Mesothelial cell of epicardium (in vitro differentiated cells): ENCODE measurements around the gene FARP2. TPM values are rescaled to one million over a fixed set of nuclear protein-coding genes. Genes with fewer than 3 reads are reported as not detected.

Experiments used
- DNase-seq, 2 experiments: peaks; one replicate each; pipeline ENCODE4 v3.0.0; 2021; ENCODE audit warnings: low spot score in 2 of 2; ENCODE audit not compliant: unreplicated experiment in 2 of 2
- H3K27ac Mint-ChIP-seq: 2 replicates; pipeline ENCODE4 v1.8.0; 2021; ENCODE audit warnings: mixed read lengths
- H3K27me3 Mint-ChIP-seq: 2 replicates; pipeline ENCODE4 v1.8.0; 2021; ENCODE audit warnings: low read depth, mixed read lengths
- H3K36me3 Mint-ChIP-seq: 2 replicates; pipeline ENCODE4 v1.8.0; 2021; ENCODE audit warnings: mixed read lengths
- H3K4me1 Mint-ChIP-seq: 2 replicates; pipeline ENCODE4 v1.8.0; 2021; ENCODE audit warnings: mixed read lengths
- H3K4me3 Mint-ChIP-seq: 2 replicates; pipeline ENCODE4 v1.8.0; 2021; ENCODE audit warnings: mild to moderate bottlenecking, moderate library complexity, mixed read lengths
- H3K9me3 Mint-ChIP-seq: 2 replicates; pipeline ENCODE4 v1.8.0; 2021; ENCODE audit warnings: mixed read lengths
- total RNA-seq: library from RNA; stranded (reverse); gene quantifications from 3 replicates; pipeline ENCODE4 v1.2.1, GENCODE V29; 2021
- TF ChIP-seq, protein P1 (sequence below): fragments of 200-600 bp; sonication (generic); IDR thresholded peaks from one replicate; pipeline ENCODE4 v1.5.0; 2021; ENCODE audit warnings: antibody characterized with exemption; ENCODE audit not compliant: unreplicated experiment

Gene FARP2
- total RNA-seq, 1 donor from 2014 or later: 54.9 TPM

- Mint-ChIP-seq H3K27me3 (no peaks in the 10 kb centered on the region), H3K4me1 (no peaks in the 10 kb centered on the region), H3K4me3 (no peak overlapping the region), H3K27ac (no peak overlapping the region), H3K9me3 (no peaks in the 10 kb centered on the region), H3K36me3 (peaks cover 9% of the 10 kb centered on the region)
- DNase-seq: no peak
- TF ChIP-seq, protein P1, sequence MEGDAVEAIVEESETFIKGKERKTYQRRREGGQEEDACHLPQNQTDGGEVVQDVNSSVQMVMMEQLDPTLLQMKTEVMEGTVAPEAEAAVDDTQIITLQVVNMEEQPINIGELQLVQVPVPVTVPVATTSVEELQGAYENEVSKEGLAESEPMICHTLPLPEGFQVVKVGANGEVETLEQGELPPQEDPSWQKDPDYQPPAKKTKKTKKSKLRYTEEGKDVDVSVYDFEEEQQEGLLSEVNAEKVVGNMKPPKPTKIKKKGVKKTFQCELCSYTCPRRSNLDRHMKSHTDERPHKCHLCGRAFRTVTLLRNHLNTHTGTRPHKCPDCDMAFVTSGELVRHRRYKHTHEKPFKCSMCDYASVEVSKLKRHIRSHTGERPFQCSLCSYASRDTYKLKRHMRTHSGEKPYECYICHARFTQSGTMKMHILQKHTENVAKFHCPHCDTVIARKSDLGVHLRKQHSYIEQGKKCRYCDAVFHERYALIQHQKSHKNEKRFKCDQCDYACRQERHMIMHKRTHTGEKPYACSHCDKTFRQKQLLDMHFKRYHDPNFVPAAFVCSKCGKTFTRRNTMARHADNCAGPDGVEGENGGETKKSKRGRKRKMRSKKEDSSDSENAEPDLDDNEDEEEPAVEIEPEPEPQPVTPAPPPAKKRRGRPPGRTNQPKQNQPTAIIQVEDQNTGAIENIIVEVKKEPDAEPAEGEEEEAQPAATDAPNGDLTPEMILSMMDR: no peak
Measured at GRCh38 chr2:241496003-241496707, 140.1 kb downstream of the FARP2 start.

GRCh38 chr2:241496904-241497877, 141.1 kb downstream of the FARP2 start:
- Mint-ChIP-seq H3K27ac (no peak overlapping the region), H3K9me3 (no peaks in the 10 kb centered on the region), H3K4me3 (no peak overlapping the region), H3K27me3 (no peaks in the 10 kb centered on the region), H3K4me1 (no peaks in the 10 kb centered on the region), H3K36me3 (peaks cover 9% of the 10 kb centered on the region)
- no peak for DNase-seq
- TF ChIP-seq, protein P1: no peak

- Mint-ChIP-seq H3K4me1 (no peaks in the 10 kb centered on the region), H3K27ac (no peak overlapping the region), H3K36me3 (peaks cover 7% of the 10 kb centered on the region), H3K4me3 (no peak overlapping the region), H3K27me3 (no peaks in the 10 kb centered on the region), H3K9me3 (no peaks in the 10 kb centered on the region)
- TF ChIP-seq, protein P1: no peak
- DNase-seq: no peak
Measured at GRCh38 chr2:241498115-241499070, 142.3 kb downstream of the FARP2 start.

DNA sequence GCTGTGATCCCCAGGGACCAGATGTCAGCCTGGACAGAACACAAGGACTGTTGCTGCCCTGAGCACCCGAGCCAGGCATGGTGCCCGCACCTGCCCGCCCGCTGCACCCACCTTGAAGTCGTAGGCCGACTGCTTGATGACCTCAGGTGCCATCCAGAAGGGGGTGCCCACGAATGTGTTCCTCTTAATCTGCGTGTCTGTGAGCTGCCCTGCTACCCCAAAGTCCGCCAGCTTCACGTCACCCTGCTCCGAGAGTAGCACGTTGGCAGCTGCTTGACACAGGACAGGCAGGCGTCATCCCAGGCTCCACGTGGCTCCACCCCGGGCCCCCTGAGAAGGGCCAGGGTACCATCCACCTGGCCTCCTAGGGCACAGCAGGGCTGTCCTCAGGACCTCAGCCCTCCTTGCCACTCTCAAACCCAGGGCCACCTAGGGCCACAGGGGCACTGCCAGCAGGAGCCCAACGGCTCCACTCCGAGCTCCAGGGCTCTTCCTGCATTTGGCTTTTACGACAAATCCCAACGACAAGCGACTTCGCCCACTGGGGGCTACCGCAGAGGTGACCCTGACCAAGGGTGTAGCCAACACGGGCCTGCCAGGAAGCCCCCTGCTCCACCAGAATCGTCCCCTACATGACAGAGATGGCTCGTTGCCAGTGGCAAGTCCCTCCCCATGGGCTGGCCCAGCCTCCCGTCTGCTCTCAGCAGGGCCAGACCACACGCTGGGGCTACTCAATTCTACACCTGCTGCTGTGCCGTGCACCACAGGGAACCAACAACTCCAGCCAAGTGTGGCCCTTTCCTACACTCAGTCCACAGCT, 143.3 kb downstream of the FARP2 start:
- Mint-ChIP-seq H3K4me3 (no peak overlapping the region), H3K27me3 (no peaks in the 10 kb centered on the region), H3K27ac (no peak overlapping the region), H3K9me3 (no peaks in the 10 kb centered on the region), H3K4me1 (no peaks in the 10 kb centered on the region), H3K36me3 (peaks cover 7% of the 10 kb centered on the region)
- TF ChIP-seq, protein P1: no peak
- DNase-seq: no peak
